ENCODE measurements around the gene PGS1.

DNA sequence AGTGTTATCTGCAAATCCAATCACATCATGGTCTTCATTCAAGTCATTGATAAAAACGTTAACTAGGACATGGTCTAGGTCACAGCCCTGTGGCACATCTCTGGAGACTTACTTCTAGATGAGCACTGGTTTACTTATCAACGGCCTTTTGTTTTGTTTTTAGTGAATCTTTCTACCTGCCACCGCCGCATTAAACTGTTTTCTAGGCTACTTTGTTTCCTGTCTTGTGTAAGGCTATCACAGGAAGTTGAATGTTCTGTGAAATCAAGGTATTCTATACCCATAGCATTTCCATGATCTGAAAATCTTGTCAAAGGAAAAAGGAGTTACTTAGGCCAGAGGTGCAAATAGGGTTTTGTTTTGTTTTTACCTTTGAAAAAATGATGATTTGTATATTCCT is 45.5 kb upstream of the PGS1 start:
- TF ChIP-seq, protein P1, sequence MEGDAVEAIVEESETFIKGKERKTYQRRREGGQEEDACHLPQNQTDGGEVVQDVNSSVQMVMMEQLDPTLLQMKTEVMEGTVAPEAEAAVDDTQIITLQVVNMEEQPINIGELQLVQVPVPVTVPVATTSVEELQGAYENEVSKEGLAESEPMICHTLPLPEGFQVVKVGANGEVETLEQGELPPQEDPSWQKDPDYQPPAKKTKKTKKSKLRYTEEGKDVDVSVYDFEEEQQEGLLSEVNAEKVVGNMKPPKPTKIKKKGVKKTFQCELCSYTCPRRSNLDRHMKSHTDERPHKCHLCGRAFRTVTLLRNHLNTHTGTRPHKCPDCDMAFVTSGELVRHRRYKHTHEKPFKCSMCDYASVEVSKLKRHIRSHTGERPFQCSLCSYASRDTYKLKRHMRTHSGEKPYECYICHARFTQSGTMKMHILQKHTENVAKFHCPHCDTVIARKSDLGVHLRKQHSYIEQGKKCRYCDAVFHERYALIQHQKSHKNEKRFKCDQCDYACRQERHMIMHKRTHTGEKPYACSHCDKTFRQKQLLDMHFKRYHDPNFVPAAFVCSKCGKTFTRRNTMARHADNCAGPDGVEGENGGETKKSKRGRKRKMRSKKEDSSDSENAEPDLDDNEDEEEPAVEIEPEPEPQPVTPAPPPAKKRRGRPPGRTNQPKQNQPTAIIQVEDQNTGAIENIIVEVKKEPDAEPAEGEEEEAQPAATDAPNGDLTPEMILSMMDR (IDR thresholded peaks at IDR 0.05 in 2 of 3, conservative IDR thresholded peaks at IDR 0.05 in 1 of 3; ENCODE audit: control insufficient read depth in 2 of 3, extremely low read depth in 1 of 3, insufficient read depth in 1 of 3, low read depth in 3 of 3, low read length in 3 of 3): no peak
- TF ChIP-seq POLR2AphosphoS5 (IDR thresholded peaks at IDR 0.05; ENCODE audit: low read length) (no peak), HCFC1 (IDR thresholded peaks at IDR 0.05; ENCODE audit: low read length) (no peak), EGR1 (IDR thresholded peaks at IDR 0.05; ENCODE audit: borderline replicate concordance in 1 of 2, low read depth in 2 of 2, low read length in 2 of 2) (no peak), BRCA1 (IDR thresholded peaks at IDR 0.05; ENCODE audit: low read depth, low read length) (no peak), YY1 (IDR thresholded peaks at IDR 0.05; ENCODE audit: low read depth, low read length) (no peak), SREBF2 (IDR thresholded peaks at IDR 0.05; ENCODE audit: low read length) (no peak), NRF1 (conservative IDR thresholded peaks at IDR 0.05; ENCODE audit: low read depth, low read length) (no peak), SRF (IDR thresholded peaks at IDR 0.05; ENCODE audit: low read depth in 2 of 2, low read length in 2 of 2) (no peak), ESRRA (IDR thresholded peaks at IDR 0.05; ENCODE audit: low read length) (no peak), RAD51 (IDR thresholded peaks at IDR 0.05) (no peak), CHD2 (IDR thresholded peaks at IDR 0.05; ENCODE audit: borderline replicate concordance, low read depth, low read length) (no peak), ZSCAN29 (IDR thresholded peaks at IDR 0.05) (no peak)
- TF ChIP-seq, protein P2, sequence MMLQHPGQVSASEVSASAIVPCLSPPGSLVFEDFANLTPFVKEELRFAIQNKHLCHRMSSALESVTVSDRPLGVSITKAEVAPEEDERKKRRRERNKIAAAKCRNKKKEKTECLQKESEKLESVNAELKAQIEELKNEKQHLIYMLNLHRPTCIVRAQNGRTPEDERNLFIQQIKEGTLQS (IDR thresholded peaks at IDR 0.05; ENCODE audit: borderline replicate concordance, extremely low read depth, low read depth, low read length): no peak
